ENCODE measurements around the gene LRRC19.

DNA sequence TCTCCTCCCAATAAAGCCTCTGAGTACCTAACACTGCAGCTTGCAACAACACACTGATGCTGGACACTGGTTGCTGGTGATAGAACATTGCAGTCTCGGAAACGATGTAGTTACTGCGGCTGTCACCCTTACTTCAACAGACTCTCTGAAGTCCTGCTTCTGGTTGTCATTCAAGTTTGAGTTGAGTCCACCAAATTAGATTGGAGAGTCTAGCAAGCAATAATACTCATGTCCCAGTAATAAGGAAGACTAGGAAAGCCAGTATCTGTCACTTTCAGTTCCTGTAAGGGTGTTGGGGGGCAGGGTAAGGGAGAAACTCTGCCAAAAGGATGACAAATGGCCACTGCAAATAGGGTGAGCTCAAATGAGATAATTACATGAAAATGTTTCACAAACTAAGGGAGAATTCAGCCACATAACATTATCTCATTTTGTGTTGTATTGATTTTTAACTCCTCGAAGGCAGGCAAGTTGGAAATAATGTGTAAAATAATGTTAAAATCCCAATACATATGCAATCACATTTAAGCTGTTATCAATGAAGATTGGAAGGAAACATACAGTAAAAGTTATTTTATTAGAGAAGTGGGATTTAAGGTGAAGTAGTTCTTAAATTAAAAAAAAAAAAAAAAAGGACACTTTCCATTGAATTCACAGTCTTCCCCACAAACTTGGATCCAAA is 50.1 kb downstream of the LRRC19 start:
- no peak for TF ChIP-seq POLR2A (IDR thresholded peaks at IDR 0.05)
- no peak for TF ChIP-seq CTCF (IDR thresholded peaks at IDR 0.05)

Data from suprapubic skin (tissue), 3 donors.